Measurements from ENCODE around the gene UNC13B.

The UNC13B gene

DNA sequence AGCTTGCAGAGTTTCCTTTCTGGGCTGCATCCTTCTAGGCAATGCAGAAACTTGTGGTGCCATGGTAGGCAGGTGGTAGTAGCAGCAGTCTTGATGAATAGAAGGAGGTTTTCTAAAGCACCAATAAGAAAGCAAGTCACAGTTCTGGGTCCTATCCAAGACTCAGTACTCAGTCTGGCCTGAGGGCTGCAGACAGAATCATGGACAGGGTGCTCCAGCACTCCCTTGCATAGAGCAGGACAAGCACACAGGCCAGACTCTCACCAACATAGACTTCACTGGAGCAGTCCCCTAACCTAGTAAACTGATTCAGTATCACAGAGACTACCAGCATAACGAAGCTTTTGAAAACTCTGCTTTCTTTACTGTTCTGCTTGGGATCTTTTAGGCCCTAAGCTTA, 194.1 kb downstream of the UNC13B start:
- H3K9ac ChIP-seq (ENCODE audit: low read length), result no peak overlapping the region
- H3K27me3 ChIP-seq (ENCODE audit: control insufficient read depth, insufficient read depth, low read length), result no peaks in the 10 kb centered on the region
- H3K27ac ChIP-seq (ENCODE audit: low read depth, low read length), result no peak overlapping the region
- H3K4me3 ChIP-seq (ENCODE audit: low read length), result no peak overlapping the region
- H3K4me1 ChIP-seq (ENCODE audit: control insufficient read depth, insufficient read depth, low read length), result no peaks in the 10 kb centered on the region
- peaks cover 8% of the 10 kb centered on the region for H3K36me3 ChIP-seq (ENCODE audit: control insufficient read depth, insufficient read depth, low read length)

DNA sequence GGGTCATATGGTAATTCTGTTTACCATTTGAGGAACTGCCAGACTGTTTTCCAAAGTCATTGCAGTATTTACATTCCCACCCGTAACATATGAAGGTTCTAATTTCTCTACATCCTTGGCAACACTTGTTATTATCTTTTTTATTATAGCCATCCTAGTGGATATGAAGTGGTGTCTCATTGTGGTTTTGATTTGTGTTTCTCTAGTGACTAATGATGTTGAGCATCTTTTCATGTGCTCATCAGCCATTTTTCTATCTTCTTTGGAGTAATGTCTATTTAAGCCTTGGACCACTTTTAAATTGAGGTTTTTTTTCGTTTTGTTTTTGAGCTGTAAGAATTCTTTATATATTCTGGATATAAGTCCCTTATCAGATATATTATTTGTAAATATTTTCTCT, 195.3 kb downstream of the UNC13B start:
- Histone ChIP-seq H3K4me1 (ENCODE audit: control insufficient read depth, insufficient read depth, low read length) (no peaks in the 10 kb centered on the region), H3K9ac (ENCODE audit: low read length) (no peak overlapping the region), H3K27ac (ENCODE audit: low read depth, low read length) (no peak overlapping the region), H3K4me3 (ENCODE audit: low read length) (no peak overlapping the region), H3K27me3 (ENCODE audit: control insufficient read depth, insufficient read depth, low read length) (no peaks in the 10 kb centered on the region), H3K36me3 (ENCODE audit: control insufficient read depth, insufficient read depth, low read length) (peaks cover 2% of the 10 kb centered on the region)

DNA sequence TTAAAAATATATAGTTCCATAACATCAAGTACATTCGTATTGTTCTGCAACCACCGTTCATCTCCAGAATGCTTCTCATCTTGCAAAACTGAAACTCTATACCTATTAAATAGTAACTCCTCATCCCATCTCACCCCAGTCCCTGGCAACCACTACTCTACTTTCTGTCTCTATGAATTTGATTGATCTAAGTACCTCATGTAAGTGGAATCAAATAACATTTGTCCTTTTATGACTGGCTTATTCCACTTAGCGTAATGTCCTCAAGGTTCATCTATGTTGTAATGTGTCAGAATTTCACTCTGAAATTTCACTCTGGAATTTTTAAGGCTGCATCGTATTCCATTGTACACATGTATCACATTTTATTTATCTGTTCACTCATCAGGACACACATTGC, 196.0 kb downstream of the UNC13B start:
- H3K27me3 ChIP-seq (ENCODE audit: control insufficient read depth, insufficient read depth, low read length), result no peaks in the 10 kb centered on the region
- no peaks in the 10 kb centered on the region for H3K36me3 ChIP-seq (ENCODE audit: control insufficient read depth, insufficient read depth, low read length)
- no peaks in the 10 kb centered on the region for H3K4me1 ChIP-seq (ENCODE audit: control insufficient read depth, insufficient read depth, low read length)
- no peak overlapping the region for H3K27ac ChIP-seq (ENCODE audit: low read depth, low read length)
- no peak overlapping the region for H3K4me3 ChIP-seq (ENCODE audit: low read length)
- H3K9ac ChIP-seq (ENCODE audit: low read length), result no peak overlapping the region

DNA sequence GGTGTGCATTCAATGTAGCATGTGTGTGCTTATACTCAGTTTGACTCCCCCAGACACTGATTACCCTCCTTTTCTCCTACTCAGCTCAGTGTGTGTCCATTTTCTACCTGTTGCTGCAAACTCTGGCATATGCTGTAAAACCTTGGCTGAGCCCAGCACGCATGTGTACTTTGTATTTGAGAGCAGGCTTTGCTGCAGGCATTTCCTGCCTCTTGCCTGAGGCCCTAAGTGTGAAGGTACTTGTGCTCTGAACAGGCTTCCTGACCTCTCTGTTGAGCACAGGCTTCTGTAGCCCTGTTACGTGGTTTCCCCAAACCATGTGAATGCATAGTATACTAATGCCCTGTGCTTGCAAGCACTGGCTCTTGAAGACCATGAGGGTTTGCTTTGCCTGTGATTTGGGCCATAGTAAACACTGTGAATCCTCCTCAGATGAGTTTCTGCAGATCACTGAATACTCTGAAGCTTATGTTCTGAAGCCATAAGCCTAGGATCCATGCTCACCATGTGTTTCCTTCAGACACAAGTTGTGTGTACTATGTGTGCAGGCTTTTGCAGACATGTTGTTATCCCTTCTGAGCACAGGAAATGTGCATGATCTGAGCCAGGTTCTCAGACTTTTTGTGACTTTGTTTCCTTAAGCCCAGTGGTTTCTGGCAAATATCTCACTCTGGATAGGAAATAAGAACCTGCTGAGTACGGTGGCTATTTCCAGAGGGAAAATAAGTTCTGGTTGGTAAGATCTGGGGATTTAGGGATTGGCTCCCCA, 203.2 kb downstream of the UNC13B start:
- Histone ChIP-seq H3K4me1 (ENCODE audit: control insufficient read depth, insufficient read depth, low read length) (no peaks in the 10 kb centered on the region), H3K4me3 (ENCODE audit: low read length) (no peak overlapping the region), H3K9ac (ENCODE audit: low read length) (no peak overlapping the region), H3K36me3 (ENCODE audit: control insufficient read depth, insufficient read depth, low read length) (no peaks in the 10 kb centered on the region), H3K27ac (ENCODE audit: low read depth, low read length) (no peak overlapping the region), H3K27me3 (ENCODE audit: control insufficient read depth, insufficient read depth, low read length) (no peaks in the 10 kb centered on the region)

DNA sequence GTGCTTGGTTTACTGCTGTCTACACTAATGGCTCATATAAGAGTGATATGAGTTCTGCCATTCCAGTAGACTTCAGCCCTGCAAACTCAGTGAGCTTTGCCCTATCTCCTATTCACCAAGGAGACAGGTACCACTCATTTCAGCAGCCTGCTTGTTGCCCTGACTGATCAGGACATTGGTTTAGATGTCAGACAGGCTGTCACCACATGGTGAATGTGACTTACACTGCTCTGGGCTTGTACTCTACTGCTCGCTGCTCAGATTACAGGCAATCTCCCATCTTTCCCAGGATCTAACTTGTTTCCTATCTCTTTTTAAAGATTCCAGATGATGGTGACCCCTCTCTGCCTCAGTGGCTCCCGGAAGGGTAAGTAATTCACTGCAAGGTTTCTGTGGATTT, 204.8 kb downstream of the UNC13B start:
- Histone ChIP-seq H3K9ac (ENCODE audit: low read length) (no peak overlapping the region), H3K36me3 (ENCODE audit: control insufficient read depth, insufficient read depth, low read length) (no peaks in the 10 kb centered on the region), H3K27me3 (ENCODE audit: control insufficient read depth, insufficient read depth, low read length) (no peaks in the 10 kb centered on the region), H3K4me1 (ENCODE audit: control insufficient read depth, insufficient read depth, low read length) (no peaks in the 10 kb centered on the region), H3K4me3 (ENCODE audit: low read length) (no peak overlapping the region), H3K27ac (ENCODE audit: low read depth, low read length) (no peak overlapping the region)

DNA sequence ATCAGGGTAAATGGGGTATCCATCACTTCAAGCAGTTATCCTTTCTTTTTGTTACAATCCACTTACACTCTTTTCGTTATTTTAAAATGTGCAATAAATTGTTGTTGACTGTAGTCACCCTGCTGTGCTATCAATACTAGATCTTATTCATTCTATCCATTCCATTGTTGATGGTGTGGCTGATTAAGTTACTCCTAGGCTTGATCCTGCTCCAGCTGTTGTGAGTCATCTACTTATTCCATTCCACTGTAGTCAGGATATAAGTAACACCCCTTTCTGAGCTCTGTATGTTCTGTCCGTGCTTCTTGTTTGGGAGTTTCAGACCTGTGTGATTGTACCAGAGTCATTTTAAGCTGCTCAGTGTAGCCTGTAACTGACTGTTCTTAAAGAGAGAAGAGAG, 205.6 kb downstream of the UNC13B start:
- no peaks in the 10 kb centered on the region for H3K4me1 ChIP-seq (ENCODE audit: control insufficient read depth, insufficient read depth, low read length)
- no peak overlapping the region for H3K4me3 ChIP-seq (ENCODE audit: low read length)
- H3K27ac ChIP-seq (ENCODE audit: low read depth, low read length), result no peak overlapping the region
- no peaks in the 10 kb centered on the region for H3K36me3 ChIP-seq (ENCODE audit: control insufficient read depth, insufficient read depth, low read length)
- no peak overlapping the region for H3K9ac ChIP-seq (ENCODE audit: low read length)
- H3K27me3 ChIP-seq (ENCODE audit: control insufficient read depth, insufficient read depth, low read length), result no peaks in the 10 kb centered on the region

DNA sequence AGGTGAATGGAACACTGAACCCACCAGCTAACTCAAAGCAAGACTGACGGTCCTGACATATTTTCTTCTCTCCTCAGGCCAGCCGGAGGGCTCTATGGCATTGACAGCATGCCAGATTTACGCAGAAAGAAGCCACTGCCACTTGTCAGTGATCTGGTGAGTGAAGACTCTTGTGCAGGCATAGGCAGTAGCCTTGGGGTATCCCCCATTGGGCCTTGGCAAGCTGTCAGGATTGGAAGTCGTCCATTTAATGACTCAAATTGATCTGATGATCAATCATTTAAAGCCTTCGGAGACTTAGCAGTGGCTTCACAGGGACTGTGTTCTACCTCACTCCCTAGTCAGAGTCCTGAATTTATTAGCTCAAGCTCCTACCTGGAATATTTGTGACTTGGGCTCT, 208.4 kb downstream of the UNC13B start:
- no peaks in the 10 kb centered on the region for H3K4me1 ChIP-seq (ENCODE audit: control insufficient read depth, insufficient read depth, low read length)
- H3K4me3 ChIP-seq (ENCODE audit: low read length), result no peak overlapping the region
- H3K27ac ChIP-seq (ENCODE audit: low read depth, low read length), result no peak overlapping the region
- H3K36me3 ChIP-seq (ENCODE audit: control insufficient read depth, insufficient read depth, low read length), result peaks cover 3% of the 10 kb centered on the region
- H3K27me3 ChIP-seq (ENCODE audit: control insufficient read depth, insufficient read depth, low read length), result no peaks in the 10 kb centered on the region
- no peak overlapping the region for H3K9ac ChIP-seq (ENCODE audit: low read length)

DNA sequence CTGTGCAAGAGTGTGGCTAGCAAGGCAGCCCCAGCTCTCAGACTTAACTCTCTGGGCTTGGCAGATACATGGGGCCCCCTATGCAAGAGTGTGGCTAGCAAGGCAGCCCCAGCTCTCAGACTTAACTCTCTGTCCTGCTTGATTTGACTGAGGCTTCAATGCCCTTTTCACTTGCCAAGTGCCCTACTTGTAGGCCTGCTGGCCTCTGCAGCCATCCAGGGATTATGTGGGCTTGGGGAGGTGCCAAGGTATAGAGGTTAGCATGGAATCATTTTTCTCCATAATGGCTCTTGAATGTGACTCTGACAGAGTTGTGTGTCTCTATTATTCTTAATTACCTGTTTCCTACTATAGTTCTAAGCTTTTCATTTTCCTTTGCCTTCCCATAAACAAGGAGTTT, 212.6 kb downstream of the UNC13B start:
- Histone ChIP-seq H3K27ac (ENCODE audit: low read depth, low read length) (no peak overlapping the region), H3K4me1 (ENCODE audit: control insufficient read depth, insufficient read depth, low read length) (no peaks in the 10 kb centered on the region), H3K9ac (ENCODE audit: low read length) (no peak overlapping the region), H3K36me3 (ENCODE audit: control insufficient read depth, insufficient read depth, low read length) (peaks cover 7% of the 10 kb centered on the region), H3K4me3 (ENCODE audit: low read length) (no peak overlapping the region), H3K27me3 (ENCODE audit: control insufficient read depth, insufficient read depth, low read length) (no peaks in the 10 kb centered on the region)

DNA sequence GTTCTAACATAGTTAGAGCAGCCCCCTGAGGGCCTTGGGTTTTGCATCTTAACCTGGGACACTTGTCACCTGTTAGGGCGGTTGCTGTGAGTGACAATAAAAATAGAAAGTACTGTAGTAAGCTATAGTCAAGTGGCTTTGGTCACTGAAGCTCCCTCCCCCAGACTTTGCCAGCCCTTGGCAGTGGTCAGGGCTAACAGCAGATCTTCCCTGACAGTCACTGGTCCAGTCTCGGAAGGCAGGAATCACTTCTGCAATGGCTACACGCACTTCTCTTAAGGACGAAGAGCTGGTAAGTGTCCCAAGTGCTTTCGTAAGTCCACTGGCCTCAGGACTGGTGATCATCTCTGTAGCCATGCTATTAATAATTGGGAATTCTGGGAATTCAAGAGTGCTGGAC, 213.1 kb downstream of the UNC13B start:
- H3K27ac ChIP-seq (ENCODE audit: low read depth, low read length), result no peak overlapping the region
- H3K4me3 ChIP-seq (ENCODE audit: low read length), result no peak overlapping the region
- H3K9ac ChIP-seq (ENCODE audit: low read length), result no peak overlapping the region
- peaks cover 7% of the 10 kb centered on the region for H3K36me3 ChIP-seq (ENCODE audit: control insufficient read depth, insufficient read depth, low read length)
- H3K4me1 ChIP-seq (ENCODE audit: control insufficient read depth, insufficient read depth, low read length), result no peaks in the 10 kb centered on the region
- no peaks in the 10 kb centered on the region for H3K27me3 ChIP-seq (ENCODE audit: control insufficient read depth, insufficient read depth, low read length)

DNA sequence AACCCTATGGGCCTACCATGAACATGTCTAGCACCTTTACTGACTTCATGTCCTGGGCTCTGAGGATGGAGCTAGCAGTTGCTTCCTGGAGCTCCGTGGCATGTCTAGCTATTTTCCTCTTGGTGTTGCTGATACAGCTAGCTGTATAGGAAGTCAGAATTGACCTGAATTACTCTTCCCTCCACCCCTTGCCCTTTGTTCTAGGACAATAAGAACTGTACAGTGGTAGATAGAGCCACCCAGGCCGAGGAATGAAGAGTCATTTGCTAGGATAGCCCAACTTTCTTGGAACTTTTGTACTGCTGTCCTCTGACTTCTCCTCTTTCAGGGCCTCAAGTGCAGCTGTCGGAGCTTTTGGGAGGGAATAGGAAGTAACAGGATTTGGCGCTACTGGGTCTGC, 218.2 kb downstream of the UNC13B start:
- Histone ChIP-seq H3K27me3 (ENCODE audit: control insufficient read depth, insufficient read depth, low read length) (no peaks in the 10 kb centered on the region), H3K9ac (ENCODE audit: low read length) (no peak overlapping the region), H3K4me1 (ENCODE audit: control insufficient read depth, insufficient read depth, low read length) (no peaks in the 10 kb centered on the region), H3K4me3 (ENCODE audit: low read length) (no peak overlapping the region), H3K27ac (ENCODE audit: low read depth, low read length) (no peak overlapping the region), H3K36me3 (ENCODE audit: control insufficient read depth, insufficient read depth, low read length) (peaks cover 14% of the 10 kb centered on the region)

DNA sequence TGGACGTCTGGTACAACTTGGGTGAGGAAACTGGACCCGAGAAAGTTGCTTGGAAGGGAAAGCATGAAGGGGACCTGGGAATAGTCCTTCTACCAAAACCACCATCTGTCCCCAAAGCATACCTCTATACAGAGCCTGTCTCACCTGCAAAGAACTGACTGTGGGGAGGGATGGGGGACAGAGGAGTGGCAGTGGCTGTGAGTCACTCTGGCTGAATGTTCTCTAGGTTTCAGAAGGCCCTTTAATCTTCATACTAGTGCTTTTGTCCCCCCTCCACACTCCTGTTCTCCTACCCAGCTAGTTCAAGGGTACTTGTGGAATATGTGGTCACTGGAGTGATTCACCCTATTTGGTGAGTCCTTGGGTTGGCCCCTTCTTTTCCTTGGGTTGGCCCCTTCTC, 218.8 kb downstream of the UNC13B start:
- H3K9ac ChIP-seq (ENCODE audit: low read length), result no peak overlapping the region
- H3K27me3 ChIP-seq (ENCODE audit: control insufficient read depth, insufficient read depth, low read length), result no peaks in the 10 kb centered on the region
- H3K4me1 ChIP-seq (ENCODE audit: control insufficient read depth, insufficient read depth, low read length), result no peaks in the 10 kb centered on the region
- H3K27ac ChIP-seq (ENCODE audit: low read depth, low read length), result no peak overlapping the region
- H3K4me3 ChIP-seq (ENCODE audit: low read length), result no peak overlapping the region
- H3K36me3 ChIP-seq (ENCODE audit: control insufficient read depth, insufficient read depth, low read length), result peaks cover 13% of the 10 kb centered on the region

DNA sequence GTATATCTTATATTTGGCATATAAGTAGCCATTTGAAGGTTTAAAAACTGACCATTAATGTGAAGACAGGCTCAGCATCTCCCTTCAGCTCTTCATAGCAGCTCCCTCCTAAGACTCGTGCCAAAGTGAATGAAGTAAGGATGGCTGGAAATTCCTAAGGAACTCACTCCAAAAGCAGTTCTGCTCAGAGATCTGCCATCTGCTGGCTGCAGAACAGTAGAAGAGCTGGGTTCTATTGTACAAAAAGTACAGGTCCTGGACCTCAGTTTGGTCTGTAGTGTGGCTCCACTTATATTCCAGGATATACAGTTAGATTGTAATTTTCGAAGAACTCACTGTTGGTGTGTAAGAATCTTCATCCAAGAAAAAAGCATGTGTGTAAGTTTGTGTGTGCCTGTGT, 223.2 kb downstream of the UNC13B start:
- peaks cover 10% of the 10 kb centered on the region for H3K36me3 ChIP-seq (ENCODE audit: control insufficient read depth, insufficient read depth, low read length)
- no peak overlapping the region for H3K9ac ChIP-seq (ENCODE audit: low read length)
- no peak overlapping the region for H3K27ac ChIP-seq (ENCODE audit: low read depth, low read length)
- H3K27me3 ChIP-seq (ENCODE audit: control insufficient read depth, insufficient read depth, low read length), result no peaks in the 10 kb centered on the region
- no peaks in the 10 kb centered on the region for H3K4me1 ChIP-seq (ENCODE audit: control insufficient read depth, insufficient read depth, low read length)
- no peak overlapping the region for H3K4me3 ChIP-seq (ENCODE audit: low read length)

DNA sequence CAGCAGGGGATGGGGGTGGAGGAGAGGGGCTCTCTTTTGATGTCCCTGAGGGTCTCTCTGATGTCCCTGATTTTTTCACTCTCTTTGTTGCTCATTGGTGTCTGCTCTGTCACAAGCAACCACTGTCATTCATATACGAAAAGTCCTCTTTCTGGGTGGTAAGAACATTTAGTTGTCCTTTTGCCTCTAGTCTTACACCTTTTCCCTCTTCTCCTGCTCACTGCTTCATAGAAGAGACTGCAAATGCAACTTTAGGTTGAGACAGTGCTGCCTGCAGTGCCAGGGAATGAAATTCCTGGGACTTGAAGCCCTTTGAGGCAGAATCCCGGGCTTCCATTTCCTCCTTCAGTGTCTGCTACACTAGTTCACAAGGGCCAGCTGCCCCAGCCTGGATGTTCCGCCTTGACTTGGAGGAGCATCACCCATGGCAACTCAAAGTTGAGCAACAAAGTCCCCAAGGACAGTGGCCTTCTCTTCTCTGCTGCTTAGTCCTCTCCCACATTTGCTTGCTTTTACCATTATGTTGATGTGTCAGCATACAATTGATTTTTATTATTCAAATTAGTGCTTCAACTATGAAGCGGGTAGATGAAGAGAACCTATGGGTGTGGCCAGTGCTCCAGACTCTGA, 233.4 kb downstream of the UNC13B start:
- H3K9ac ChIP-seq (ENCODE audit: low read length), result no peak overlapping the region
- H3K27me3 ChIP-seq (ENCODE audit: control insufficient read depth, insufficient read depth, low read length), result no peaks in the 10 kb centered on the region
- no peak overlapping the region for H3K4me3 ChIP-seq (ENCODE audit: low read length)
- H3K4me1 ChIP-seq (ENCODE audit: control insufficient read depth, insufficient read depth, low read length), result no peaks in the 10 kb centered on the region
- H3K36me3 ChIP-seq (ENCODE audit: control insufficient read depth, insufficient read depth, low read length), result peaks cover 34% of the 10 kb centered on the region
- no peak overlapping the region for H3K27ac ChIP-seq (ENCODE audit: low read depth, low read length)
